ENCODE data around the gene YWHAB.

DNA sequence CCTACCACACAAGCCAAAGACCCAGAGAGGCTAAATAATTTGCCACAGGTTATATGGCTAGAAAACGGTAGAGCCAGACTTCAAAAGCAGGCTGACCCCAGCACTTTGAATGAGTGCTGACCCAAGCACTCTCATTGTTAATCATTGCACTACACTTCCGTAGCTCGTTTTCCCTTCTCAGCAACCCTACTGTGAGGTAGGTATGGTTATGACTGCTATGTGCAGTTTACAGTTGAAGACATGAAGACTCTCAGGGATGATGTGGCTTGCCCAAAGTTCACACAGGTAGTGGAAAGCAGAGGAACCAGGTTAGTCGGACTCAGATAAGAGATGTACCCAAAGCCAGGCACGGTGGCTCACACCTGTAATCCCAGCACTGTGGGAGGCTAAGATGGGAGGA lies 41.6 kb upstream of the YWHAB start:
- TF ChIP-seq, protein P1, sequence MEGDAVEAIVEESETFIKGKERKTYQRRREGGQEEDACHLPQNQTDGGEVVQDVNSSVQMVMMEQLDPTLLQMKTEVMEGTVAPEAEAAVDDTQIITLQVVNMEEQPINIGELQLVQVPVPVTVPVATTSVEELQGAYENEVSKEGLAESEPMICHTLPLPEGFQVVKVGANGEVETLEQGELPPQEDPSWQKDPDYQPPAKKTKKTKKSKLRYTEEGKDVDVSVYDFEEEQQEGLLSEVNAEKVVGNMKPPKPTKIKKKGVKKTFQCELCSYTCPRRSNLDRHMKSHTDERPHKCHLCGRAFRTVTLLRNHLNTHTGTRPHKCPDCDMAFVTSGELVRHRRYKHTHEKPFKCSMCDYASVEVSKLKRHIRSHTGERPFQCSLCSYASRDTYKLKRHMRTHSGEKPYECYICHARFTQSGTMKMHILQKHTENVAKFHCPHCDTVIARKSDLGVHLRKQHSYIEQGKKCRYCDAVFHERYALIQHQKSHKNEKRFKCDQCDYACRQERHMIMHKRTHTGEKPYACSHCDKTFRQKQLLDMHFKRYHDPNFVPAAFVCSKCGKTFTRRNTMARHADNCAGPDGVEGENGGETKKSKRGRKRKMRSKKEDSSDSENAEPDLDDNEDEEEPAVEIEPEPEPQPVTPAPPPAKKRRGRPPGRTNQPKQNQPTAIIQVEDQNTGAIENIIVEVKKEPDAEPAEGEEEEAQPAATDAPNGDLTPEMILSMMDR (IDR thresholded peaks at IDR 0.05), result no peak
- TF ChIP-seq POLR2A (IDR thresholded peaks at IDR 0.05), result no peak
